Activated T-cell treated with anti-CD3 and anti-CD28 coated beads, Interleukin-2, amount 50 U/mL, for 48 hours (primary cell): ENCODE measurements around the gene RBM28.

Experiments
- DNase-seq, 2 experiments: peaks; one replicate each; pipeline ENCODE4 v3.0.0-alpha.2; 2020

RBM28 gene

DNA sequence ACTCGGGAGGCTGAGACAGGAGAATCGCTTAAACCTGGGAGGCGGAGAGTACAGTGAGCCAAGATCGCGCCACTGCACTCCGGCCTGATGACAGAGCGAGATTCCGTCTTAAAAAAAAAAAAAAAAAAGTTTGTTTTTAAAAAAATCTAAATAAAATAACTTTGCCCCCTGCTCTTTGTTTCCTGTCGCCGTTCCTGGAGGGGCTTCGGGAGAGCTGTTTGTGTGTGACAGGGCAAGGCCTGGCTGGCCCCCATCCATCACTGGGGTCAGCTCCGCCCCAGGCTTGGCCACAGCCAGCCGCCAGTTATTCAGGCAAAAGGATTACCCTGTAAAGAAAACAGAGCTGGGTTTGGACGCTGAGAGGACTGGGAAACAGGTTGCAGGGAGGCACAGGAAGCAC, 86.2 kb downstream of the RBM28 start:
- DNase-seq = no peak

DNA sequence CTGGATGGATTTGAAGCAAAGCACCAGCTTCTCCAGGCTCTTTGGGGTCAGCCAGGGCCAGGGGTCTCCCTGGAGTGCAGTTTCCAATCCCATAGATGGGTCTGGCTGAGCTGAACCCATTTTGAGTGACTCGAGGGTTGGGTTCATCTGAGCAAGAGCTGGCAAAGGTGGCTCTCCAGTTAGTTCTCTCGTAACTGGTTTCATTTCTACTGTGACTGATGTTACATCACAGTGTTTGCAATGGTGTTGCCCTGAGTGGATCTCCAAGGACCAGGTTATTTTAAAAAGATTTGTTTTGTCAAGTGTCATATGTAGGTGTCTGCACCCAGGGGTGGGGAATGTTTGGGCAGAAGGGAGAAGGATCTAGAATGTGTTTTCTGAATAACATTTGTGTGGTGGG, 88.4 kb downstream of the RBM28 start:
- no peak for DNase-seq

GRCh38 chr7:128254470-128254869, 89.2 kb downstream of the RBM28 start:
- no peak for DNase-seq

GRCh38 chr7:128253701-128254100, 90.0 kb downstream of the RBM28 start:
- DNase-seq = no peak

GRCh38 chr7:128251337-128251736, 92.4 kb downstream of the RBM28 start:
- no peak for DNase-seq
